Renal pelvis (tissue), 4 donors: ENCODE data around the gene MYH10. TPM values are rescaled to one million over a fixed set of nuclear protein-coding genes. Genes with fewer than 3 reads are reported as not detected.

Experiments used
- DNase-seq: peaks from one replicate; pipeline ENCODE4 v3.0.0-alpha.2; 2013
- polyA plus RNA-seq, 3 donors: library from polyadenylated mRNA; unstranded; fragments of 120-200 nt; gene quantifications; one replicate each; pipeline ENCODE4 v1.2.1, GENCODE V29; 2013; ENCODE audit not compliant: insufficient read length in 3 of 3

Gene MYH10
- polyA plus RNA-seq, 3 donors: 232 to 268 (median 246) TPM

- DNase-seq: no peak
These were observed 178.5 kb downstream of the MYH10 start for GRCh38 chr17:8451933-8452614.

- DNase-seq: no peak
These were observed 182.2 kb downstream of the MYH10 start for GRCh38 chr17:8448310-8448709.

GRCh38 chr17:8447799-8448198 lies 182.7 kb downstream of the MYH10 start:
- DNase-seq: no peak

GRCh38 chr17:8445536-8445935 lies 185.0 kb downstream of the MYH10 start:
- DNase-seq: no peak

GRCh38 chr17:8444494-8444893 lies 186.0 kb downstream of the MYH10 start:
- DNase-seq: no peak

GRCh38 chr17:8443756-8444155 lies 186.8 kb downstream of the MYH10 start:
- no peak for DNase-seq

GRCh38 chr17:8442310-8442709 lies 188.2 kb downstream of the MYH10 start:
- no peak for DNase-seq

- DNase-seq: no peak
These were observed 188.8 kb downstream of the MYH10 start for GRCh38 chr17:8441690-8442089.

GRCh38 chr17:8439681-8440080 lies 190.8 kb downstream of the MYH10 start:
- DNase-seq: no peak

GRCh38 chr17:8438441-8438840 lies 192.1 kb downstream of the MYH10 start:
- DNase-seq: no peak

- peak; percentile 7 for DNase-seq
These were observed 193.7 kb downstream of the MYH10 start for GRCh38 chr17:8436844-8437171.

GRCh38 chr17:8436169-8436843 lies 194.2 kb downstream of the MYH10 start:
- DNase-seq: peak; percentile 79

GRCh38 chr17:8435245-8436168 lies 195.0 kb downstream of the MYH10 start, which contains the start of gene NDEL1:
Gene NDEL1 (plus strand): TSS chr17:8435884. CDS start chr17:8444272, 8,388 bp downstream.
- peak; percentile 97 for DNase-seq

- no peak for DNase-seq
These were observed 199.6 kb downstream of the MYH10 start for GRCh38 chr17:8430966-8431365.

- no peak for DNase-seq
These were observed 203.7 kb downstream of the MYH10 start for GRCh38 chr17:8426802-8427201.

- no peak for DNase-seq
These were observed 204.3 kb downstream of the MYH10 start for GRCh38 chr17:8426094-8426720.

Other genes with a start within 250 kb of the MYH10 start
- gene RPL26, start 247.5 kb downstream of the MYH10 start, polyA plus RNA-seq: 1,000 to 10,000 TPM; 2,255 to 3,156 (median 2,746) TPM
- gene RNF222, start 232.9 kb downstream of the MYH10 start, polyA plus RNA-seq: under 1 TPM; 0.11 to 0.18 (median 0.12) TPM
- gene NDEL1, start 194.8 kb downstream of the MYH10 start, polyA plus RNA-seq: 10 to 100 TPM; 43.9 to 50.5 (median 46.7) TPM
- gene CCDC42, start 114.1 kb upstream of the MYH10 start, polyA plus RNA-seq: under 1 TPM; 0.36 to 0.54 (median 0.47) TPM
- gene SPDYE4, start 127.8 kb upstream of the MYH10 start, polyA plus RNA-seq: under 1 TPM in 1 of 3 donors, not detected in 2; 0.28 TPM
- 1 to 10 TPM; 3.6 to 4.8 (median 4.1) TPM for gene MFSD6L, start 168.6 kb upstream of the MYH10 start, polyA plus RNA-seq
- 1 to 10 TPM; 1.2 to 1.8 (median 1.3) TPM for gene PIK3R6, start 236.9 kb upstream of the MYH10 start, polyA plus RNA-seq